PC-9 (cell line): ENCODE results near the gene PARVG. TPM values are rescaled to one million over a fixed set of nuclear protein-coding genes. Genes with fewer than 3 reads are reported as not detected.

ENCODE experiments used
- BruUV-seq: library from RNA; stranded (reverse); fragments of 400-500 nt; replicated peaks from 2 replicates; lab custom pipeline; 2021; lab: Mats Ljungman, UMichigan
- CTCF ChIA-PET: fragments of 300-600 bp; sonication (Branson Sonifier 250); formaldehyde crosslinking; loops from one replicate; lab custom pipeline; 2022; ENCODE audit warnings: antibody characterized with exemption; lab: Charles Lee
- POLR2A ChIA-PET: fragments of 300-600 bp; sonication (Branson Sonifier 250); formaldehyde crosslinking; loops from one replicate; lab custom pipeline; 2022; ENCODE audit warnings: antibody characterized with exemption; ENCODE audit not compliant: unreplicated experiment; lab: Charles Lee
- DNase-seq, 2 experiments: peaks; one replicate each; pipeline versions ENCODE4 v3.0.0 to v3.0.0-alpha.2; 2015 to 2022; ENCODE audit warnings: mixed read lengths in 1 of 2
- H2AFZ ChIP-seq: fragments of 200-600 bp; sonication (generic); 2 replicates; pipeline ENCODE4 v1.8.1; 2017; ENCODE audit warnings: antibody characterized with exemption
- H3F3A ChIP-seq: fragments of 200-600 bp; sonication (generic); 2 replicates; pipeline ENCODE4 v1.8.1; 2017; ENCODE audit warnings: antibody characterized with exemption, mild to moderate bottlenecking, low read depth; ENCODE audit not compliant: insufficient read depth
- H3K27ac ChIP-seq: fragments of 200-600 bp; sonication (generic); 2 replicates; pipeline ENCODE4 v1.6.1; 2016; ENCODE audit warnings: mixed run types
- H3K27me3 ChIP-seq: fragments of 200-600 bp; sonication (generic); 2 replicates; pipeline ENCODE4 v1.6.1; 2016; ENCODE audit warnings: low read depth, mixed run types; ENCODE audit not compliant: insufficient read depth
- H3K36me3 ChIP-seq: fragments of 200-600 bp; sonication (generic); 2 replicates; pipeline ENCODE4 v1.6.1; 2016; ENCODE audit warnings: low read depth, mixed run types
- H3K4me1 ChIP-seq: fragments of 200-600 bp; sonication (generic); replicated peaks from 2 replicates; pipeline ENCODE4 v1.6.1; 2016; ENCODE audit warnings: mixed run types; ENCODE audit not compliant: insufficient read depth
- H3K4me2 ChIP-seq: fragments of 200-600 bp; sonication (generic); 2 replicates; pipeline ENCODE4 v1.6.1; 2017; ENCODE audit warnings: mixed run types
- H3K4me3 ChIP-seq: fragments of 200-600 bp; sonication (generic); 2 replicates; pipeline ENCODE4 v1.6.1; 2016; ENCODE audit warnings: mixed run types
- H3K79me2 ChIP-seq: fragments of 200-600 bp; sonication (generic); 2 replicates; pipeline ENCODE4 v1.6.1; 2017; ENCODE audit warnings: low read depth, mixed run types
- H3K9me2 ChIP-seq: fragments of 200-600 bp; sonication (generic); 2 replicates; pipeline ENCODE4 v1.8.1; 2017; ENCODE audit warnings: mild to moderate bottlenecking; ENCODE audit not compliant: insufficient read depth
- H3K9me3 ChIP-seq: fragments of 200-600 bp; sonication (generic); 2 replicates; pipeline ENCODE4 v1.8.1; 2016; ENCODE audit warnings: low read depth; ENCODE audit not compliant: insufficient read depth
- H4K20me1 ChIP-seq: fragments of 200-600 bp; sonication (generic); 2 replicates; pipeline ENCODE4 v1.8.1; 2017; ENCODE audit not compliant: insufficient read depth
- EZH2 ChIP-seq: fragments of 200-600 bp; sonication (generic); IDR thresholded peaks from 2 replicates; pipeline ENCODE4 v1.8.0; 2017; ENCODE audit warnings: antibody characterized with exemption, low read depth
- intact Hi-C: fragments of 100-400 bp; cut with micrococcal nuclease; formaldehyde crosslinking; loops from one replicate; pipeline ENCODE4 v1.10.0; 2022; ENCODE audit not compliant: unreplicated experiment
- total RNA-seq: library from RNA; stranded (reverse); gene quantifications from 2 replicates; pipeline ENCODE4 v1.2.3, GENCODE V29; 2021
- TF ChIP-seq, protein P1 (sequence below): fragments of 200-600 bp; sonication (generic); conservative IDR thresholded peaks from 2 replicates; pipeline ENCODE4 v1.6.1; 2017; ENCODE audit warnings: mixed run types, antibody characterized with exemption, mild to moderate bottlenecking, moderate library complexity

PARVG gene
- total RNA-seq, 1 experiment from 2014 or later: not detected

DNA sequence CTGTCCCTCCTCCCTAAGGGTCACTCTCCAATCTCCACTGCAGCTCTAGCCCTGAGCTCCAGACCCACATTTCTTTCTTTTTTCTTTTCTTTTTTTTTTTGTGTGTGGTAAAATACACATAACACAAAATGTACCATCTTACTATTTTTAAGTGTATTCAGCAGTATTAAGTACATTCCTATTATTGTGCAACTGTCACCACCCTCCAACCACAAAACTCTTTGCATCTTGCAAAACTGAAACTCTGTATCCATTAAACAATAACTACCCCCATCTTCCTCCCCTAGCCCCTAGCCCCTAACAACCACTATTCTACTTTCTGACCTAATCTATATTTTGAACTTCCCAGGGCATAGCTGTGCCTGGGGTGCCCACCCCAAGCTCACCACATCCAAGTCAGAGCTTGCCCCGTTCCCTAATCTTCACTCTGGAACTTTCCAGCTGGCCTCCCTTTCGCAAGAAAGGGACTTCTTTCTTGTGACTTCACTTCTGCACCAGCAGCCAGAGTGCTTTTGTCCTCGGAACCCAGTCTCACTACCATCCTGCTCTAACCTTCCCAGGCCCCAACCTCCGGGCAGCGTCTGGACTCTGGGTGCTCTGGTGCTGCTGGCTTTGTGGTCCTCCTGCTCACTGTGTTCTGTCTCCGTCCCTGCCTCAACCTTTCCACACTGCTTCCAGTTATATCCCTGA, 30.7 kb downstream of the PARVG start:
- Histone ChIP-seq H3F3A (no peaks in the 10 kb centered on the region; the same call in 1 of the 2 replicates), H3K36me3 (no peaks in the 10 kb centered on the region), H3K79me2 (no peaks in the 10 kb centered on the region), H3K27ac (no peak overlapping the region), H3K9me2 (no peaks in the 10 kb centered on the region), H2AFZ (no peak overlapping the region), H3K4me1 (no peaks in the 10 kb centered on the region), H4K20me1 (no peaks in the 10 kb centered on the region), H3K4me3 (no peak overlapping the region), H3K27me3 (peaks cover 35% of the 10 kb centered on the region; the same call in 1 of the 2 replicates), H3K4me2 (no peak overlapping the region), H3K9me3 (peaks cover 10% of the 10 kb centered on the region; the same call in 1 of the 2 replicates)
- TF ChIP-seq, protein P1, sequence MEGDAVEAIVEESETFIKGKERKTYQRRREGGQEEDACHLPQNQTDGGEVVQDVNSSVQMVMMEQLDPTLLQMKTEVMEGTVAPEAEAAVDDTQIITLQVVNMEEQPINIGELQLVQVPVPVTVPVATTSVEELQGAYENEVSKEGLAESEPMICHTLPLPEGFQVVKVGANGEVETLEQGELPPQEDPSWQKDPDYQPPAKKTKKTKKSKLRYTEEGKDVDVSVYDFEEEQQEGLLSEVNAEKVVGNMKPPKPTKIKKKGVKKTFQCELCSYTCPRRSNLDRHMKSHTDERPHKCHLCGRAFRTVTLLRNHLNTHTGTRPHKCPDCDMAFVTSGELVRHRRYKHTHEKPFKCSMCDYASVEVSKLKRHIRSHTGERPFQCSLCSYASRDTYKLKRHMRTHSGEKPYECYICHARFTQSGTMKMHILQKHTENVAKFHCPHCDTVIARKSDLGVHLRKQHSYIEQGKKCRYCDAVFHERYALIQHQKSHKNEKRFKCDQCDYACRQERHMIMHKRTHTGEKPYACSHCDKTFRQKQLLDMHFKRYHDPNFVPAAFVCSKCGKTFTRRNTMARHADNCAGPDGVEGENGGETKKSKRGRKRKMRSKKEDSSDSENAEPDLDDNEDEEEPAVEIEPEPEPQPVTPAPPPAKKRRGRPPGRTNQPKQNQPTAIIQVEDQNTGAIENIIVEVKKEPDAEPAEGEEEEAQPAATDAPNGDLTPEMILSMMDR: no peak
- TF ChIP-seq EZH2: no peak
- BruUV-seq: no TSS peak
- POLR2A ChIA-PET: no interaction called here
- CTCF ChIA-PET: interaction anchor here (0.7 kb wide), 1 partner anchor 570 kb away, joined by 3 read pairs; no protein-coding TSS in a partner anchor
- intact Hi-C loops: no loop called here
- DNase-seq: no peak

DNA sequence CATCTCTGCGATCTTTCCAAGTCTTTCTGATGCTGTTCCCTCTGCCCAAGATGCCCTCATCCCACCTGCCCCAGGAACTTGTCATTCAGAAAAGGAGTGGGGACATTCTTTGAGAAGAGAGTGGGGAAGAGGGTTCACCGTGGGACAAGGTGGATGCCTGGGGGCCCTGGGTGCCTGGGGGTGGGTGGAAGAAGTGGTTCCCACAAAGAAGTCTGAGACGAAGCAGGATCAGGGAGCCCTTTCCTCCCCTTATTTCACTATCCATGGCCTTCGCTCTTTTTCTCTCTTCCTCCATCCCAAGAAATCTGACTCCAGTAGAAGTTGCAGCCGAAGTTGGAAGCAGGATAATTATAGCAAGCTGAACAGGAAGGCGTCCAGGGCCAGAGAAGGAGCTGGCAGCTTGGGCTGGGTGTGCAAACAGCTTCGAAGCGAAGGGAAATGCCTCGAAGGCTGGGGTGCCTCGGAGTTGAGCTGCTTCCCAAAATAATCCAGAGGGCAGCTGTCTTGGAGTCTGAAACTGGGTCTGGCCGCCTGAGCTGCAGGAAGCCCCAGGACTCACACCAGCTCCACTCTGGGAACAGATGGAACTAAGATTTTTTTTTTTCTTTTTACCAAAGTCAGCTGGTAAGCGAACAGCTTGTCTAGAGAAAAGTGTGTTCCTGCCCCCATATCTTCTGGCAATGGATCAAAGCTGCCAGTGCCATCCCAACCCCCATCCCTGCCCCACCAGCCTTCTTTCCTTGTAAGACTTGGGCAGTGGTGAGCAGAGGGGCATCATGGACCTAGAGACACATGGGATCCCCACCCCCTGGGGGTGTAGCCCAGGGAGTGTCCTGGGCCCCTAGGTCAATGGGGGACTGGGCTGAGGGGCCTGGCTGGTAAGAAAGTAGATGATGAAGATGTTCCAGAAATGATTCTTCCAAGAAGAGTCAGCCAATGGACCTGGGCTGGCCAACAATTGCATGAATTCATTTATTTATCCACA, 31.5 kb downstream of the PARVG start:
- BruUV-seq: no TSS peak
- Histone ChIP-seq H3K9me3 (peaks cover 10% of the 10 kb centered on the region; the same call in 1 of the 2 replicates), H3K79me2 (no peaks in the 10 kb centered on the region), H3F3A (no peaks in the 10 kb centered on the region; the same call in 1 of the 2 replicates), H3K27ac (no peak overlapping the region), H3K27me3 (peaks cover 30% of the 10 kb centered on the region; the same call in 1 of the 2 replicates), H3K4me2 (no peak overlapping the region), H2AFZ (no peak overlapping the region), H3K36me3 (no peaks in the 10 kb centered on the region), H3K4me1 (no peaks in the 10 kb centered on the region), H4K20me1 (no peaks in the 10 kb centered on the region), H3K9me2 (no peaks in the 10 kb centered on the region), H3K4me3 (no peak overlapping the region)
- ChIA-PET POLR2A (no interaction called here), CTCF (no interaction called here)
- TF ChIP-seq, protein P1: no peak
- TF ChIP-seq EZH2: no peak
- no peak for DNase-seq
- intact Hi-C loops: no loop called here

DNA sequence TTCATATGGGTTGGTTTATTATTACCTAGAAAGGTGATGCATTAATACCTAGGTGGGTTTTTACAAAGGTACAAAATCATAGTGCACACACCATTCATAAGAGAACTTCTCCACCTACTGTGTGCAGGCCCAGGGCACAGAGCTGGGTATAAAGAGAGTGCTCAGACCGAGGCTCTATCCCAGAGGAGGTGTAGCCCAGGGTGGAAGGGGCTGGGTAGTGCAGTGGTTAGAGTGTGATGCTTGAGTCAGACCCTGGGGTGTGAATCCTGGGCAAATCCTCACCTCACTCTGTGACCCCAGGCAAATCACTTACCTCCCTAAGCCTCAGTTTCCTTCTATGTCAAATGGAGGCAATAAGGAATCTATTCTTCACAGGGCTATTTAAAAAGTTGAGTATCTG, 32.2 kb downstream of the PARVG start:
- no peaks in the 10 kb centered on the region for H4K20me1 ChIP-seq
- H3K4me1 ChIP-seq: no peaks in the 10 kb centered on the region
- no peak overlapping the region for H3K27ac ChIP-seq
- H3K9me2 ChIP-seq: no peaks in the 10 kb centered on the region
- BruUV-seq: no TSS peak
- H3K79me2 ChIP-seq: no peaks in the 10 kb centered on the region
- TF ChIP-seq, protein P1: no peak
- TF ChIP-seq EZH2: no peak
- H3K9me3 ChIP-seq: peaks cover 10% of the 10 kb centered on the region; the same call in 1 of the 2 replicates
- intact Hi-C loops: no loop called here
- H3F3A ChIP-seq: no peaks in the 10 kb centered on the region; the same call in 1 of the 2 replicates
- H2AFZ ChIP-seq: no peak overlapping the region
- no peak overlapping the region for H3K4me3 ChIP-seq
- ChIA-PET POLR2A (no interaction called here), CTCF (no interaction called here)
- peaks cover 30% of the 10 kb centered on the region; the same call in 1 of the 2 replicates for H3K27me3 ChIP-seq
- H3K36me3 ChIP-seq: no peaks in the 10 kb centered on the region
- no peak overlapping the region for H3K4me2 ChIP-seq
- no peak for DNase-seq
